ENCODE results near the gene PAF1. TPM values are rescaled to one million over a fixed set of nuclear protein-coding genes. Genes with fewer than 3 reads are reported as not detected.

The PAF1 gene
- total RNA-seq, 1 donor from 2014 or later: 29.2 TPM

DNA sequence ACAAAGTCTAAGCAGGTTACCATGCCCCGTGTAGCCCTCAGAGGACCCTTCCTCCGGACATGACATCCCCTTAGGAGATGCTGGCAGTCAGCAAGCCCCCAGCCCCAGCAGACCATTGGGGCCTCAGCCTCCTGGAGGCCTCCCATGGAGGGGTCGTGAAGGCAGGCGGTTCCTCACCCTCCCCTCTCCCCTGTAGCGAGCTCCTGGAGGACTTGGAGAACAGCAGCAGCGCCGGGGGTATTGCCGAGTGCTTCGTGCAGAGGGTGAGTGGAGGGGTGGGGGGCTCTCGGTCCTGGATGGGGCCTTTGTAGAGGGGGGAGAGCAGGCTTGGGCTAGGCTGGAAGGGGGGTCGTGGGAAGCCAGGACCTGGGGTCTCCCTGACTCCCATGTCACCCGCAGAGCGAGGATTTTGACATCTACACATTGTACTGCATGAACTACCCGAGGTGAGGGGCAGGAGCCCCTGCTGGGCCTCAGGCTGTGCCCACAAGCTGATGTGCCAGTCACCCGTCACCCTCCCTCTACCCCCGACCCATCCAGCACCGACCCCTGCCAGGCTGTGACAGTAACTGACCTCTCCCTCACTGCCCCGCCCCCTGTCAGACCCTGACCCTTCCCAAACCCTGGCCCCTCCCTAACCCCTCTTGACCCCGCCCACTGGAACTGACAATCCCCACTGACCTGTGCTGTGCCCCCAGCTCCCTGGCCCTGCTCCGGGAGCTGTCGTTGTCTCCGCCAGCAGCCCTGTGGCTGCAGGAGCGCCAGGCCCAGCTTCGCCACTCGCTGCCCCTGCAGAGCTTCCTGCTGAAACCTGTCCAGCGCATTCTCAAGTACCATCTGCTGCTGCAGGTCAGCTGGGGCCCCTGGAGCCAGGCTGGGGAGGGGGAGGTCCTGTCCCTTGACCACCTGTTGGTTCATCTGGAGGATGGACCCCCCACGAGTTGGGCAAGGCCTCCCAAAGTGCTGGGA is 25.5 kb upstream of the PAF1 start:
- no peak for DNase-seq

DNA sequence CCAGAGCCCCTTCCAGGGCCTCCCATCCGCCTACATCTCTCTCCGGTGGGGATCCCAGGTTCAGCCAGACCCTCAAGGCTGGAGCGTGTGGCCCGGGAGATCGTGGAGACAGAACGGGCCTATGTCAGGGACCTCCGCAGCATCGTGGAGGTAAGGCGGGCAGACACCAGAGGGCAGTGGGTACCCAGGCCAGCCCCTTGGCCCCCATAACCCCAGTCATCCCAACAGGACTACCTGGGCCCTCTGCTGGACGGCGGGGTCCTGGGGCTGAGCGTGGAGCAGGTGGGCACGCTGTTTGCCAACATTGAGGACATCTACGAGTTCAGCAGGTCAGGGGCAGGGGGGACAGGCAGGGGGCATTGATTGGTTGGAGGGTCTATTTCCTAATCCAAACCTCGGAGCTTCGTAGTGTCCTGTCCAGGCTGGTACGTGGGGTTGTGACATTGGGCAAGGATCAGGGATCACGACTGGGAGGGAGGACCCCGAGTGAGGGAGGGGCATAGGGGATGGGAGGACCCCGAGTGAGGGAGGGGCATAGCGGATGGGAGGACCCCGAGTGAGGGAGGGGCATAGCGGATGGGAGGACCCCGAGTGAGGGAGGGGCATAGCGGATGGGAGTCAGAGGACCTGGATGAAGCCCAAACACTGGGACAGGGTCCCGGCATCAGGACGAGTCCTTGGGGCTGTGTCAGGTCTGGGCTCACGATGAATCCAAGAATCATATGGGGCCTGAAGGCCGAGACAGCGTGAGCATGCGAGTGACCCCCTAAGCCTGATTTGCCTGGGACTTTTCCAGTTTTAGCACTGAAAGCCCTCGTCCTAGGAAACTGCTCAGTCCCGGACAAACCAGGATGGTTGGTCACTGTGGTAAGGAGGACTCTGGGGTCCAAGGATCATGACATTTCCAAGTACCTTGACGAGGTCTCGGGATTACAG is 24.5 kb upstream of the PAF1 start:
- DNase-seq: no peak

DNA sequence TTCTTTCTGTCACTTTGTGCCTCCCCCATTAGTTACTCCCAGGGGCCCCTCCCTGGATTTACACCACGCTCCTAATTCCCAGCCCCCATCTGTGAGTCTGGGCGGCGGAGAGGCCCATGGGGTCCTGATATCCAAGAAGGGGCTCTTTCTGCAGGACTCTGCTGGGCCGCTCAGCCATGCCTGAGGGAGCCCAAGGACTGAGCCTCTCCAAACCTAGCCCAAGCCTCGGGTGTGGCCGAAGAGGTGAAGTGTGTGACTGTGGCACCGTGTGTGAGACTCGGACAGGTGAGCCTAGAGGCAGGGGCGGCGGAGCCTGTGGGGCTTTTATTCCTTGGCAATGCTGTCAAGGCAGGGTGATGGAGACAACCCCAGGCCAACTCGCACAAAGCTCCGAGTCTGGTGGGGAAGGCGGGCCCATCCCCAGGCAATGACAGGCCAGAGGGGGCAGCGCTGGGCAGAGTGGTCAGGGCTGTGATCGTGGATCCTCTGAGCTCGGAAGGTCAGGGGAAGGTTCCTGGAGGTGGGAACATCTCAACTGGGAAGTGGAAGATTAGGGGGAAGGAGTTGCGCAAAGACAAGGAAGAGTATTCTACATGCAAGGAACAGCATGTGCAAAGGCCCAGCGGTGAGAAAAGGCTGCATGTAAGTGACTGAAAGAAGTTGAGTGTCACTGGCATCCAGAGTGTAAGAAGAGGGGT is 23.2 kb upstream of the PAF1 start:
- no peak for DNase-seq

DNA sequence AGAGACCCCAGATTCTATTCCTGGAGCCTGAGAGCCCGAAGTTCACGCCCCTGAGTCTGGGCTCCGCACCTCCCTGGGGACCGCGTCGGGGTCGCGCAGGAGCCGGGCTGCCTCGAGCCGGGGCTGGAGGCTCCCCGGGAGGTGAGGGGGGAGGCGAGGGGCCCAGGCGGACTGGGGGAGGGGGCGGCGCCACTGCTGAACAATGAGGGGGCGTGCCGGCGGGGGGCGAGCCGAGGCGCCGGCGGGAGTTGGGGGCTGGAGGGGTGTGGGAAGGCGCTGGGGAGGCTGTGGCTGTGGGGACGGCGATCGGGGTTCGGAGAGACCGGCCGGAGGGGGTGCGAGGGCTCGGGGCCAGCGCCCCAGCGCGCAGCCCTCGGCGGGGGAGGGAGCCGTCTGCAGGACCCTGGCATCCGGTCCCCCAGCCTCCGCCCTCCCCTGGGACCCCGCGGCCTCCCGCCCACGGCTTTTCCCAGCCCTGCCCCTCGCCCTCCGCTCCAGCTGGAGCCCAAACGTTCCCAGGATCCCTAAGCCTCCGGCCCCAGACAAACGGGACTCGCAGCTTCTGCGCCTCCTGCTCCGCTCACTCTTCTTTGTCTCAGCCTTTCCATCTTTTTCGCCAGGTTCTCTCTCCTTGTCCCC is 22.5 kb upstream of the PAF1 start:
- no peak for DNase-seq

DNA sequence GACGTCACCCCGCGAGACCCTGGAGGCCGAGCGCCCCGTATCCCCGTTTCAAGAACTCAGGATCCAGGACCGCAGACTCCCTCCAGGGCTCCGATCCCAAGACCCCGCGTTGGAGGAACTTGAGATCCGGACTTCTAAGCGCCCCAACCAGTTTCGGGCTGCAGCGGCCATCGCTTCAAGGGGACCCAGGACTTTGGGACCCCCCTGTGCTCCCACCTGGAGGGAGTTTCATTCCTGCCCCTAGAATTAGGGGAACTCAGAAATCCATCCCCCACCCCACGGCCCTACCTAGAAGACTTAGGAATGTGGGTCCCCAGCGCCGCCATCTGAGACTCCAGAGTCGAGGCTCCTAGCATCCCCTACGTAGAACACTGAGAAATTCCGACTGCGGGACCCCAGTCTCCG is 22.0 kb upstream of the PAF1 start:
- DNase-seq: no peak

DNA sequence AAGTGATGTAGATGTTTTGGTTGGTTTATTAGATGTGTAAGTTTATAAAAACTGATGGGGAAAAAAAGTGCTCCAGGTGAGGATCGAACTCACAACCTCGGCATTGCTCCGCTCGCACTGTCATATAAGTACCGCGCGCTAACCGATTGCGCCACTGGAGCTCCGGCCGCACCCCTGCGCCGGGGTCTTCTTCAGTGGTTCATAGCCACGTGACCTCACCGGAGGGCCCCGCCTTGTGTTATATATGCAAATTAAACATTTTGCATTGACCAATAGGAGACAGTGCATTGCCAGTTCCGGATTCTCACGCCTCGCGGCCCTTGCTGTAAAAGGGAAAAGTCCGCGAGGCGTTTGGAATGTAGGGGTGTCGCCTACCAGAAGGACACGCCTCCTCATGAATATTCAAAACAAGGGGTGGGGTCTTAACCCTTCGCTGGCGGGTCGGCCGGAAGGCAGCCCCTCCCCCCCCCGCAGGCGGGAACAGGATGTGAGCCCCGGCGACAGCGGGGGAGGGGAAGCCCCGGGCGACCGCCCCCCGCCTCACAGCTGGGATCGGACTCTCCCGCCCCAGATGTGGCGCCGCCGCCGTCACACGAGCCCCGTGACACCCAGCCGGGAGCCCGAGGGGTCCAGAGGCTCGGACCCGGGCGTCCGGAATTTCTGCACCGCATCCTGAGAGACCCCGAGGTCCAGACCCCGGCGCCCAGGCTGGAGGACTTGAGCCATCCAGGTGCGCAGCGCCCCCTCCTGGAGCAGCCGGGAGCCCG is 21.4 kb upstream of the PAF1 start, which contains the start of gene PLEKHG2:
Gene PLEKHG2, plus strand, starts transcription at position 570 of the 767 bp plus-strand sequence. CDS start 1,418 bp downstream, outside the sequence.
- DNase-seq: peak; percentile 93

DNA sequence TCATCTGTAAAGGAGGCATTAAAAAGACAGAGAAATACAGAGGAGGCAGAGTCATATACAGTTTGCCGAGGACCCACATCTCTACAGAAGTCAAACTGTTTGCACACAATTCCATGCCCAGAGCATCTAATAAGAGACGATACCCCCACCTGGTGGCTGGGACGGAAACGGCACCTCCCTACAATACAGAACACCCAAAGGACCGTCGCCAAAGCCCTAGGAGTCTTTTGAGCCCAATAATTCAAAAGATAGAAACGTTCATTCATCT is 20.9 kb upstream of the PAF1 start:
- peak; percentile 54 for DNase-seq

DNA sequence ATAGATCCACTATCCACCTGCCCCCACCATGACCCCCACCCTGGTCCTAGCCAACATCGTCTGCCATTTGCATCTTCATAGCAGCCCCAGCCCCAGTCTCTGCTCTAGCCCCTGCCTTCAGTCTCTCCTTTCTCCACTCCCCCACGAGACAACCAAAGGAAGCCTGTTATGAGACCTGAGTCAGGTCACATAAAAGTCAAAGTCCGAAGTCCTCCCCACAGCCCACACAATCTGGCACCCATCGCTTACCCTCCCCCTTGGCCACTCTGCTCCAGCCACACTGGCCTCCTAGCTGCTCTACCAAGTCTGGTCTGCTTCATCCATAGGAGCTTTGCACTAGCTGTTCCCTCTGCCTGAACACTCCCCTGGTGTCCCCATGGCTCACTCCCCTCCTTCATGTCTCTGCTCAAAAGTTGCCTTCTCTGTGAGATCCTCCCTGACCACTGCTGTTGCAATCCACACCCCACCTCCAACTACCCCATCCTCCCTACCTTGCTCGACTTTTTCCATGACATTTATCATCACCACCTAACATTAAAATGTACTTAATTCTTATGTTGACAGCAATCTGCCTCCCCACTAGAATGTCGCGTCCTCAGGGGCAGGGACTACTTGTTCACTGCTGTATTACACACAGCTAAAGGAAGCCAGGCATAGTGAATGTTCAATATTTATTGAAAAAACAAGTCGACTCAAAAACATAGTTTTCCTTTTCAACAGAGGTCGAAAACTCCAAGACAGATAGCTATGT is 20.4 kb upstream of the PAF1 start:
- DNase-seq: no peak

DNA sequence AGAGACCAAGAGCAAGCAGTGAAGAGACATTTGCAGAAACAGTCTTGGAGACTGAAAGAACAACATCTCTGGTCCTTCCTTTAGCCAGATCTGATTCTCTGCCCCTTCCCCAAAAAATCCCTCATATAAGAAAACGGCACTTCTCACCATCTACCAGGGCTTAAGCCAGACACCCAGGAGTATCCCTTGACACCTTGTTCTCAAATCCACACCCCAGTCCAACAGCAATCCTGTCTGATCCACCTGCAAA is 19.9 kb upstream of the PAF1 start:
- no peak for DNase-seq

DNA sequence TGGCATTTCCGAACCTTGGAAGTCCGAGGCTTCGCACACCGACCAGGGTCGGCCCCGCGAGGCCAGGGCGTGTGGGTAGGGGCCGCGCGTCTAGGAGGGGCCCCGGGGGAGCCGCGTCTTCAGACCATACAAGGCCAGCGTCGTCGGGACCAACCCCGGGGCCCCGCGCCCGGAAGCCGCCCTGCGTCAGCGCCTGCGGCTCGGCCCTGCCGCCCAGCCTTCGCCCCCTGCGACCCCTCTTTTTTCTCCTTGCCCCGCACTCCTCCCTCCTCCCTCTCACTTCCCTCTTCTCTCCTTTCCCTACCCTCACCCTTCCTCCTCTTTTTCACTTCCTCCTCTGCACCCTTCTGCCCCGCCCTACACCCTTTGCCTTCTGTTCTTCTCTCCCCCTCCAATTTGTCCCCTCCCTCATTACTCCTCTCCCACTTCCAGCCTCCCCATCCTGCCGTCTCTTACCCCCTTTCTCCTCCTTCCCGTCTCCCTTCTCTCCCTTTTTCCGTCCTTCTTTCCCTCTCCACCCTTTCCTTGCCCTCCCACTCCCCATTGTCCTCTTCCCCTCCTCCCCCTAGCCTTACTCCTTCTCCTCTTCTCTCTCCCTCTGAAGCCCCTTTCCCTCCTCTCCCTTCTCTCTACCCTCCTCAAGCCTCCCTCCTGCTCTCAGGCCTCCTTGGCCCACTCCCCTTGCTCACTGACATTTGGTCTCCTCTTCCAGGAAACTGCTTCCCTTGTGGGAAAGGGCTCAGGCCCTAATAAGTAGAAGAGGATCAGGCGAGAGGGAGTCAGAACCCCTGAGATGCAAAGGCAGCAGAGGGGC is 19.3 kb upstream of the PAF1 start:
- no peak for DNase-seq

DNA sequence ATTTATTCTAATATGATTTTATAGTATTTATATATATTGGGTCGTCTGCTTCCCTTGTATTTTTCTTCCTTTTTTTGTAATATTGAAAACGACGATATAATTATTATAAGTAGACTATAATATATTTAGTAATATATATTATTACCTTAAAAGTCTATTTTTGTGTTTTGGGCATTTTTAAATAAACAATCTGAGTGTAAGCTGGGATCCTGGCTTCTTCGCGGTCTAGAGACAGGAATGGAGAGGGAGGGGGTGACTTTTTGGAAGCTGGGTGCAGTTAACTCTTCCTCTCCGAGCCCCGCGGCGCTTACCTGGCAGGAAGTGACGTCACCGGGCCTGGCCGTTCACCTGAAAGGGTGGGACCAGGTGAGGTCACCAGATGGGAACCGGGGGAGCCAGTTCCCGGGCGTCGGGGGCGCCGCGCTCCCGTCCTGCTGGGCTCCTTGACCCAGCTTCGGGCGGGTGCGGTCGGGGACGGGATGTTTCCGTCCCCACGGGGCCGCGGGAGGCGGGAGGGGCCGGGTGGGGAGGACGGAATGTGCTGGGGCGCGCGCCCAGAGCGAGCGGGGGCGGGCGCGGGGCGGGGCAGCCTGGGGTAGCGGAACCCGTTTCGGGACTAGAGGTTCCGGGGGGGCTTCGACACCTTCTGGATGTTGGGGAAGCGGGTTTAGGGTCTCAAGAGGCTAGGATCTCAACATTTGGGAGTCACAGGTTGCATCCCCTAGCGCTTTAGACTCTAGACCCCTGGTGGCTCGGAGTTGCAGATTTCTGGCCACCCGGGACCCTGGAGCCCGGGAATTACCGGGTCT is 18.5 kb upstream of the PAF1 start:
- DNase-seq: peak; percentile 52

DNA sequence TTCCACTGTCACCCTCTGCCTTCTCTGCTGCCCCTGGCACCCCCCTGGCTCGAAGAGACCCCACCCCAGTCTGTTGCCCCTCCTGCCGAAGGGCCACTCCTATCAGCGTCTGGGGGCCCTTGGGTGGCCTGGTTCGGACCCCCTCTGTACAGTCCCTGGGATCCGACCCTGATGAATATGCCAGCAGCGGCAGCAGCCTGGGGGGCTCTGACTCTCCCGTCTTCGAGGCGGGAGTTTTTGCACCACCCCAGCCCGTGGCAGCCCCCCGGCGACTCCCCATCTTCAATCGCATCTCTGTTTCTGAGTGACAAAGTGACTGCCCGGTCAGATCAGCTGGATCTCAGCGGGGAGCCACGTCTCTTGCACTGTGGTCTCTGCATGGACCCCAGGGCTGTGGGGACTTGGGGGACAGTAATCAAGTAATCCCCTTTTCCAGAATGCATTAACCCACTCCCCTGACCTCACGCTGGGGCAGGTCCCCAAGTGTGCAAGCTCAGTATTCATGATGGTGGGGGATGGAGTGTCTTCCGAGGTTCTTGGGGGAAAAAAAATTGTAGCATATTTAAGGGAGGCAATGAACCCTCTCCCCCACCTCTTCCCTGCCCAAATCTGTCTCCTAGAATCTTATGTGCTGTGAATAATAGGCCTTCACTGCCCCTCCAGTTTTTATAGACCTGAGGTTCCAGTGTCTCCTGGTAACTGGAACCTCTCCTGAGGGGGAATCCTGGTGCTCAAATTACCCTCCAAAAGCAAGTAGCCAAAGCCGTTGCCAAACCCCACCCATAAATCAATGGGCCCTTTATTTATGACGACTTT is 17.7 kb upstream of the PAF1 start:
- DNase-seq: no peak

DNA sequence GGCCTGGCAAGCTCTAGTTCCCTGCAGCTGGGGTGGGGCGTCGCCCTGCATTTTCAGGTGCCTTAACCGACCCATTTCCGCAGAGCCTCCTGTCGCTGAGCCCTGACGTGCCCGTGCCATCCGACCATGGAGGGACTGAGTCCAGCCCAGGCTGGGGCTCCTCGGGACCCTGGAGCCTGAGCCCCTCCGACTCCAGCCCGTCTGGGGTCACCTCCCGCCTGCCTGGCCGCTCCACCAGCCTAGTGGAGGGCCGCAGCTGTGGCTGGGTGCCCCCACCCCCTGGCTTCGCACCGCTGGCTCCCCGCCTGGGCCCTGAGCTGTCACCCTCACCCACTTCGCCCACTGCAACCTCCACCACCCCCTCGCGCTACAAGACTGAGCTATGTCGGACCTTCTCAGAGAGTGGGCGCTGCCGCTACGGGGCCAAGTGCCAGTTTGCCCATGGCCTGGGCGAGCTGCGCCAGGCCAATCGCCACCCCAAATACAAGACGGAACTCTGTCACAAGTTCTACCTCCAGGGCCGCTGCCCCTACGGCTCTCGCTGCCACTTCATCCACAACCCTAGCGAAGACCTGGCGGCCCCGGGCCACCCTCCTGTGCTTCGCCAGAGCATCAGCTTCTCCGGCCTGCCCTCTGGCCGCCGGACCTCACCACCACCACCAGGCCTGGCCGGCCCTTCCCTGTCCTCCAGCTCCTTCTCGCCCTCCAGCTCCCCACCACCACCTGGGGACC is 16.9 kb upstream of the PAF1 start:
- DNase-seq: no peak

DNA sequence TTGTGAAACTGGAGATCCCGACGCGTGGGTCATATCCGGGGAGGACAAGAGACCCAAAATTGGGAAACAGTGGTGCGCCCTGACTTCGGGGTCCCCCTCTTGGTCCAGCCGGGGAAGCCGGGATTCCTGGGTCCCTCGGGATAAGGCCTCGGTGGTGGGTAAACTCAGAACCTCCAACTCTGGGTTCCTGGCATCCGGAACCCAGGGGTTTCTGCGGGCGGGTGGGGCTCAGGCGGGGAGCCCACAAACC is 16.4 kb upstream of the PAF1 start:
- DNase-seq: no peak

DNA sequence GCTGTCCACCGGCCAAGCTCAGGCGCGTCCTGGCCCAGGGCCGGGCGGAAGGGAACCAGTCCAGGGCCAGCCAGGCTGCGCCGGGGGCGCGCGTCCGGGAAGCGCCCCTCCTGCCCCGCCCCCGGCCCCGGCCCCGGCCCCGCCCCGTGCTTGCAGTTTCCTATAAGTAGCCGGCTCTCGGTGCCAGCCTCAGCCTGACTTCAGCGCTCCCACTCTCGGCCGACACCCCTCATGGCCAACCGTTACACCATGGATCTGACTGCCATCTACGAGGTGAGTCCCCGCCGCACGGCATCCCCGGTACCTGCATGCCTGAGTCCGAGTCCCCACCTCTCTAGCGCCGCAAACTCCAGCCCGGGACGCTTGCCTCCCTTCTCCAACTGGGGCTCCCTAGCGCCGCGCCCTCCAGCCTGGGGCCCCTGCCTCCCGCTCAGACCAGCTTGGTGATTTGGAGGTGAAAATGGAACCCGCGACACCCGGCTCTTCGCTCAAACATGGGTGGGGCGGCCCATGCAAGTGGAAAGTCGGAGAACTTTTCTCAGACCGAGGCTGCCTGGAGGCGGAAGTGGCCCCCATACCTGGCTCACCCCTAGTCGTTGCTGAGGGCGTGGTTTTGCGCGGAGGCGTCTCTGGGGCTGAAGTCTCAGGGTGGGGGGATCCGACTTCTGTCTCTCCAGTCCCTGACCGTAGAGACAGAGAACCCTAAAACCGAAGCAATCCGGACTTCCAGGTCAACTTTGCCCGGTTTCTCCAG is 15.9 kb upstream of the PAF1 start, which contains the start of gene ZFP36:
Gene ZFP36, plus strand, starts transcription at position 192 of the 754 bp plus-strand sequence. Its CDS starts 58 bp downstream, at position 250.
- peak; percentile 79 for DNase-seq

DNA sequence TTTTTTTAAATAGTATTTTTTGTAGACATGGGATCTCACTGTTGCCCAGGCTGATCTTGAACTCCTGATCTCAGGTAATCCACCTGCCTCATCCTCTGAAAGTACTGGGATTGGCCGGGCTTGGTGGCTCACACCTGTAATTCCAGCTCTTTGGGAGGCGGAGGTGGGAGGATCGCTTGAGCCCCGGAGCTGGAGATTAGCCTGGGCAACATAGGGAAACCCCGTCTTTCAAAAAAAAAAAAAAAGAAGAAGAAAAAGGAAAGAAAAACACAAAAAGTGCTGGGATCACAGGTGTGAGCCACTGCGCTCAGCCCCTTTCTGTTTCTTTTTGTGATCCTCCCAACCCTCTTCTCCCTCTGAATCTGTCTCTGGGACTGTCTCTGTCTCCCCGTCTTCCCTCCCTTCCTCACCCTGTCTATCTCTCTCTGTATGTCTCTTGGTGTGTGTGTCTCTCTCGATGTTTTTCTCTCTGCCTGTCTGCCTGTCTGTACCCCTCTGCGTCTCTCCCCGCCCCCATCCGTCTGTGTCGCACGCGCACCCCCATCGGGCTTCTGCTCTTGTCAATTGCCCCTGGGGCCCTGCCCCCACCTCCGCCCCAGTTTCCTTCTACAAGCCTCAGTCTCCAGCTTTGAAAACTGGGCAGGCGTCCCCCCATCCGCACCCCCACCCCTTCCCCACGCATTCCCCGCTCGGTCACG is 15.2 kb upstream of the PAF1 start:
- DNase-seq: peak; percentile 79
